Activated T-cell treated with anti-CD3 and anti-CD28 coated beads for 1 hour (primary cell): ENCODE results near the gene ZBED4.
"Not testable (repeated sequence)": the region's sequence is repeated elsewhere in the genome, so short reads cannot be mapped to it uniquely, and the experiment has no call there.

Source experiments
- DNase-seq: peaks from one replicate; pipeline ENCODE4 v3.0.0-alpha.2; 2020; ENCODE audit warnings: low read depth

ZBED4 gene

GRCh38 chr22:49827271-49827852, 26.3 kb upstream of the ZBED4 start:
- no peak for DNase-seq

GRCh38 chr22:49827853-49828598, 25.6 kb upstream of the ZBED4 start, which contains the start of gene BRD1:
Gene BRD1 (minus strand): TSS chr22:49827873. CDS start chr22:49824317, 3,556 bp downstream.
- peak; percentile 45 for DNase-seq

DNA sequence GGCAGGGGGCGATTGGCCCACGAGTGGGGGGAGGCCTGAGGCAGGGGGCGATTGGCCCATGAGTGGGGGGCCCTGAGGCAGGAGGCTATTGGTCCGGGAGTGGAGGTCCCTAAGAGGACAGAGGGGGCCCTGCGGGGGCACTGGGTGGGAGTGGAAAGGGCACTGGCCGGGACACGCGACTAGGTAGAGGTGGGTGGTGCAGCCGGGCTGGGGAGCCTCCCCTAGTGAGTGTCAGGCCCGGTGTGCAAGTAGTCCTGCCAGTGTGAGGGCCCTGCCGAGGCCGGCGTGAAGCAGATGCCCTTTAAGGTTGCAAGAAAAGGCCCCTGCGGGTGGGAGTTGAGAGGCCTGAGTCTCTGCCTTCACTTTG, 25.1 kb upstream of the ZBED4 start:
- DNase-seq = no peak

DNA sequence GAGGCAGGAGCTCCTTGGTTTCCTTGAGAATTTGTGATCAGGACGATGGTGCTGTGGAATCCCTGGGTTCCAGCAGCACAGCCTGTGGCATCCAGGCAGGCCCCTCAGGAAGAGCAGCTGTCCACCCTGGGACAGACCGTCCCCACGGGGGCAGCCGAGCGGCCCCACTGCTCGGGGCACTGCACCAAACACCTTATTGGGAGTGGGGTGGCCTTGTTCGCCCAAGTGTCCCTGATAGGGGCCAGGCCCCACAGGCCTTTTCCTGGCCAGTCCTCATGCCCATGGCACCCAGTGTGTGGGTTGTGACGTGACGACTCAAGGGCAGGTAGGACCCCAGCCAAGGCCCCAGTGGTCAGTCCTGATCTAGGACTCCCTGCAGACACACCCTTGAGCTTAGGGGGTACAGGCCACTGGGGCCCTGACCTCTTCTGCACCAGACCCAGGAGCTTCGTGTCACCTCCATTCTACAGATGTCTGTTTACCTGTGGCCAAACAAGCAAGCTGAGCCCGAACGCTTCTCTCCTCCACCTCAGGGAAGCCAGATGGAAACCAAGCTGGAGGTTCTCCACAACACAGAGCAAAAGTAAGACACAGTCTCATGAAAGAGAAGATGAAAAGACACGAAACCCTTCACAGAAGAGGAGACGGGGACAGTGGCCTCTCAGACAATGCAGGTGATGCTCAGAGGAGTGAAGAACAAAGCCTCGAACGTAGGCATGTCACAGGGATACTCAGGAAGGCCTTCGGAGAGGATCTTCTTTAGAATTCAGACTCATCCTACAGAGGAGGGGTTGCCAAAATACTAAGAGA, 24.4 kb upstream of the ZBED4 start:
- DNase-seq = no peak

- DNase-seq = no peak
Observed at GRCh38 chr22:49833340-49834007, 20.2 kb upstream of the ZBED4 start.

DNA sequence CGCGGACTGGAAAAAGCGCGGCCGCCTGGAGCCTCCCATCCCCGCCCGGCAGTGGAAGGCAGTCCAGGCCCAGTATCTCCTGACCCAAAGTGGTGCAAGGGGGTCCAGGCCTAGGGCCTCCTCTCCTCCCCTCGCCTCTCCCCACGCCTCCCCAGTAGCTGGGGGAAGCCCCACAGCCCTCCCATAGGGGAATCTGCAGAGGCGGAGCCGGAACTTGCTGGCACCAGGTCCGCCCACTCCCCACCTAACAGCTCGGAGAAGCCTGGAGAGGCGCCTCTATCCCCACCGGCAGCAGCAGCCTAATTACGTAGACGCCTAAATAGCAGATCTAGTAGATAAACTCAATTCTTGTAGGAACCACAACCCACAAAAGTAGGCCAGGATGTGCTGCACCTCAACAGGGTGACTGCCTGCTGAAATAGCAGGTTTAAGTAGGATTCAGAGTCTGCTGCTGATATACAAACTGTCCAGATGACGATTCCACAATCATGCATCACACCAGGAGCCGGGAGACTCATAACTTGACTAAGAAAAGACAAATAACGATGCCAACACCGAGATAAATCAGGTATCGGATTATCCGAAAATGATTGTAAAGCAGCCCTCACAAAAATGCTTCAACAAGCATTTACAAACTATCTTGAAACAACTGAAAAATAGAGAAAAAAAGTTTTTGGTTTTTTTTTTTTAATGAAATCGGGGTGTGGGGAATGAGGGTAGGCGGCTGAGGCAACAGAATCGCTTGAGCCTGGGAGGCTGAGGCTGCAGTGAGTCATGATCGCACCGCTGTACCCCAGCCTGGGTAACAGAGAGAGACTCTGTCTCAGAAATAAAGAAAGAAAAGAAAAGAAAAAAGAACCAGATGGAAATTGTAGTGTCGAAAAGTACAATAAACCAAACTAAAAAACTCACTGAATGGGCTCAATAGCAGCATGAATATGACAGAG, 14.6 kb upstream of the ZBED4 start:
- DNase-seq = peak; percentile 72

DNA sequence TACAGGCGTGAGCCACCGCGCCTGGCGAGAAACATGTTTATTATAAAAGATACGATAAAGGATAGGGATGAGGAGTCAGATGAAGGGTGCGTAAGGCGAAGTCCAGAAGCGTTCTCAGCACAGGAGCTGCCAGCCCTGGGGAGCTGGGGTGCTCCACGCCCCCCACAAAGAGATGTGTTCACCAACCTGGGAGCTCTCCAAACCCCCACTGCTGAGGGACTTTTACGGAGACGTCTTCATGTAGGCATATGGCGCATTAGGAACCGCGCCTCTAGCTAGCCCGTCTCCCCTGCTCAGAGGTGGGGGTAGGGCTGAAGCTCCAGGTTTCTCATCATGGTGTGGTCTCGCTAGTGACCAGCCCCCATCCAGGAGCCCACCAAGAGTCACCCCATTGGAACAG, 8.4 kb upstream of the ZBED4 start:
- DNase-seq = no peak

DNA sequence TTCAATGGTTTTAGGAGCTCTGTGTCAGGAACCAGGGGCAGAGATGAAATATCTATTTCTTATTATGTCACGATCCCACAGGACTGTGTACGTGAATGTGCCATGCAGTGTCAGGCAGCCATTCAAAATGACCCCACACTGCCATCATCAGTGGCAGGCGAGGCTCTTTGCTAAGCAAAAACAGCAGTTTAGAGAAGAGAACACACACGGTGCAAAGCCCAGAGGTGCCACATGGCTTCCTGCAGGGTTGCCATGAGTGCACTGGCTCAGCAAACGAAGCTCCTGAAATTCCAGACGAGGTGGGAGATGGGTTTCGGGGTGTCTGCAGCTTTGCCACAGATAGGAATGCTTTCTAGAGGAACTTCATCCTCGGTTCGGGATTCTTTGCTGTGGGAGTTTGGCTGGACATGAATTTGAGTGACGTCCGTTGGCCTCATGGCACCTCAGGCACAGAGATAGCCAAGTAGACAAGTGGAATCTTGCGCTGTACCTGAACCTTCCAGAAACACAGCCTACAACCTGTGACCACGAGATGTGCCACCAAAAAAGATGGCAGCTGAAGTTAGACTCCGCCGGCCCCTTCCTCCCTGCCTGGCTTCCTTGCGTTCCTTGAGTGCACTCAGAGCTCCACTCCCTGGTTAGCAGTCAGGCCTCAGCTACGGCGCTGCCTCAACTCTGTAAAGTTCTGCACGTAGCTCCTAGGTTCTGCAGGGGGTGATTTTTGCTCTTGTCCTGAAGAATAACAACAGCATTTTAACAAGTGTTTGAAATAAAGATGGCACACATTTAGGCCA, 7.8 kb upstream of the ZBED4 start:
- DNase-seq = no peak

DNA sequence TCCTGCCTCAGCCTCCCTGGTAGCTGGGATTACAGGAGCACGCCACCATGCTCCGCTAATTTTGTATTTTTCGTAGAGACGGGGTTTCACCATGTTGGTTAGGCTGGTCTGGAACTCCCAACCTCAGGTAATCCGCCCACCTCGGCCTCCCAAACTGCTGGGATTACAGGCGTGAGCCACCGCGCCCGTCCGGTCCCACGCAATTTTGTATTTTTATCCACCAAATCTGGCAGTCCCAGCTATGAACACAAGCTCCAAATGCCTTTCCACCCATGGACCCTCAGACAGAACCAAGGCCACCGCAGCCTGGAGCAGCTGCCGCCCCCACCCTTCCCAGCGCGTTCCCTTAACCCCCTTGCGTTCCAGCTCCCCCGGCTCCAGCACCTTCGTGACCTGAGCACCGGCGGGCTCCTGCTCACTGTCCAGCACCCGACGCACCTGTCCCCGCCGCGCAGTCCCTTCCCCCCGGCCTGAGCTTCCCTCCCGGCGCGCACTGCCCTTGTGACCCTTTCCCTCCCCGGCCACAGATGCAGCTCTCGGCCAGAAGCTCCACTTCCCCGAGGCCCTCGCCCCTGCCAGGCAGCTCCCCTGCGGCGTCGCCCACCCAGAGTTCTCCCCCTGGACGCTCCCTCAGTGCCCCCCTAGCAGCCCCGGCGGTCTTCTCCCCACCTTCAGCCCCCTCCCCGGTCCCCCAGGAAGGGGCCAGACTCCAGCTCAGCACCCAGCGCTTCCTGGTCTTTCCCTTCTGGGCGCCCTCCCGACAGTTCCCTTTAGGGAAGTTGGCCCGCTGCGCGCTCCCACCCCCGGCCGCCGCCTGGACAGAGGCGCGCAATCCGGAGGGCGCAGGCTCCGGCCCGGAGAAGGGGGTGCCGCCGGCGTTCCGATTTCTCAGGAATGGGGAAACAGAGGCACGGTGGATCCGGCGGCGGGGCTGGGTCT, 5.6 kb upstream of the ZBED4 start:
- no peak for DNase-seq

- no peak for DNase-seq
Observed at GRCh38 chr22:49848690-49849160, 4.9 kb upstream of the ZBED4 start.

DNA sequence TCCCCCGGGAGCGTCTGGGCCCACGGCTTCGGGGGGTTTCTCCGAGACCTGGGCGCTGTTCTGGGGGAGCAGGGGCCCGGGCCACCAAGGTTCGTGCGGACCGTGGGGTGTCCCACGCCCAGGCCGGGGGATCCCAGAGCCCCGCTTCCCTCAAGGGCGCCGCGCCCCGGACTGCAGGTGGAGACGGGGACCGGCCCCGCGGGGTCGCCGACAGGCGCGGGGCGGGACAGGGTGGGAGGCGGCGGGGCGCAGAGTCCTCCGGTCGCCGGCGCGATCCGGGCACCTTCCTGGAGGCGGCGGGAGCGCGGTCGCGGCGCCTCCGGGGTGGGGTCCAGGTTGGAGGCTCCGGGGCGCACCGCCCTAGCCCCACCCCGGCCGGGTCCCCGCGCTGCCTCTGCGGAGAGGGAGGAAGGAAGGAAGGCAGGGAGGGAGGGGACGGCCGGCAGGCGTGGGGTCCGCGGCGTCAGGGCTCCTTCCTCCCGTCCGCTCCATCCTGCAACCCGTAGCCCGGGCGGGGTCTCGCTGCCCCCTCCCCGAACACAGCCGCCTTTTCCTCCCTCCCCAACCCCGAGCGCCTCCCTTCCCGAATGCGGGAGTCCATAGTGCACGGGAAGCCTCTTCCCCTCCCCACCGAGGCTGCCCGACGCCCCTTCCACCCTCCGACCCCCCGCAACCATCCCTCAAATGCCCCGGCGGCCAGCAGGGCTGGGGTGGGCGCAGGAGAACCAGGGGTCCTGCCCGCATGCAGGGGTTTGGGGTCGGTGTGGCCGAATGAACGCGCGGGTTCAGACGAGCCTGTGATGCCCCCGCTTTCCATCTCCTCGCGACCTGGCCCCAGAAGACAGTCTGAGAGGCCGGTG, 4.3 kb upstream of the ZBED4 start:
- no peak for DNase-seq

DNA sequence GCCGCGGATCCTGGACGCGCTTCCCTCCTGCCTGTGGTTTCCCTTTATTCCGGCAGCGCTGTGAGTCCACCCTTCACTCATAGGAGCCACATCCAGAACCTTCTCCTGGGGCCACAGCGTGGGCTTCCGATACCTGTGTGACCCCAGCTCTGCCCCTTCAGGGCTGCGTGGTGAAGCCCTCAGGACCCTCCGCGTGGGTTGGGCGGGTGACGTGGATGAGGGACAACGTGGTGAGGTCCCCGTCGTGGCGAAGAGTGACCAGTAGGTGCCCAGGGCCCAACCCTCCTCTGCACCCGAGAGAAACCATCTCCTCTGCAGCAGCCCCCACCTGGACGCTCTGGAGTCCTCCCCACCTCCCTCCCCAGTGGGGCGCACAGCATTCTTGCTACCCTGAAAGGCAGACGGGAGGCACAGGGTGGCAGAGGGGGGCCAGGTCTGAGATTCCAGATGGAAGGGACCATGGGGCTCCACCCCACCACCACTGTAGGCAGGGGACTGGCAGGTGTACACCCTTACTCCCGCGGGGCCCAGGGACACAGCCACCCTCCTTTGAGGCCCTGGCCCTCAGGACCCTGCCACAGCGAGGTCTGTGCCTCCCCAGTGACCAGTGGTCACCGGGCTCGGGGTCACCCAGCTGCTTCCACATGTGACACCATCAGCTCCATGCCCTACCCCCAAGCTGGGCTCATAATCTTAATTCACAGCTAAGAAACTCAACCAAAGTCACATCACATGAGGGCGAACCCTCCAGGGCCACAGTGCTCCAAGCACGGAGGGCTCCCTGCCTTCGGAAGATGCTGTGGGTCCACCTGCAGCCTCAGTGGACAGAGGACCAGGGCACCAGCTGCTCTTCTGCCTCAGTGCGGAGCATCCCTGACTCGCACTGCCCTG, 3.4 kb upstream of the ZBED4 start:
- no peak for DNase-seq

DNA sequence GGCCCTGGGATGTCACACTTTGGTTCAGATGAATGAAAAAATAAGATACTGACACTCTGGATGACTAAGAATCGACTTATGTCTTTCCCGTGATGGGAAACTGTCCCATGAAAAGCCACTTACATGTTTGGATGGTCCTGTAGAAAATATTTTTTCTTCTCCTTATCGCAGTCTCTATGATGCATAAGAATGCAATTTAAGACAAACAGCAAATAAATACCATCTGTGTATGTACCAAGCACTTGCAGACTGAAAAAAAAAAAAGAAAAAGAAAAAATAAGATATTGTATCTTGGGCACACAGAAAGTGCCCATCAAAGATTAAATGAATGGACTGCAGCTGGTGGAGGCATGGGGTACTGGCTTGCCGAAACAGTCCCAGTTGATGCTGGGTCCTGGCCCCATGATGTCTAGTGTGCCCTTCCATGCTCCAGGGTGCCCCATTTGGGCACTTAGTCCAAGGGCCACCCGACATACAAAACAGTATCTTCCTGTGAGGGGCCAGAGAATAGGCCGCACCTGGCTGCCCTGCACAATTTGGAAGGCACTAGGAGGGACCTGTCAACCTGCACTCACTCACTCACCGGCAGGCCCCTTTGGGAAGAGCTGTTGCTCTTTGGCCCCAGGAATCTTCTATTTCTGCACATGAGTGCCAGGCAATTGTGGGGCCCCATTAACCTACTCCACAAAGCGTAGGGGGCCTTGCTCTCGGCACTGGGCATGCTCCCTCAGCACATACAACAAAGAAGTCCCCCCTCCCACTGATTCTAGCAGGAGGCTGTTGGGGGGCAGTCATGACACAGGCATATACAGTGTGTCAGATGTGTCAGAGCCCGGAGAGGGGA, 2.5 kb upstream of the ZBED4 start:
- no peak for DNase-seq

DNA sequence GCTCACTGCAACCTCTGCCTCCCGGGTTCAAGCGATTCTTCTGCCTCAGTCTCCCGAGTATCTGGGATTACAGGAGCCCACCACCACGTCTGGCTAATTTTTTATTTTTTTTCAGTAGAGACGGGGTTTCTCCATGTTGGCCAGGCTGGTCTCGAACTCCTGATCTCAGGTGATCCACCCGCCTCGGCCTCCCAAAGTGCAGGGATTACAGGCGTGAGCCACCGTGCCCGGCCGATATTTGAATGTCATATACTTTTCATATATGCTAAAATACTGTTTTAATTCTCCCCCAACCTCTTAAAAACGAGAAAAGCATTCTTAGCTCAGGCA, 1.1 kb upstream of the ZBED4 start:
- DNase-seq = not testable (repeated sequence)

GRCh38 chr22:49853981-49854831, 562 bp downstream of the ZBED4 start:
- DNase-seq = no peak
